ENCODE results near the gene SSR1. TPM values are rescaled to one million over a fixed set of nuclear protein-coding genes. Genes with fewer than 3 reads are reported as not detected.

Gene SSR1
- total RNA-seq, 2 donors from 2014 or later = 145 to 167 TPM

DNA sequence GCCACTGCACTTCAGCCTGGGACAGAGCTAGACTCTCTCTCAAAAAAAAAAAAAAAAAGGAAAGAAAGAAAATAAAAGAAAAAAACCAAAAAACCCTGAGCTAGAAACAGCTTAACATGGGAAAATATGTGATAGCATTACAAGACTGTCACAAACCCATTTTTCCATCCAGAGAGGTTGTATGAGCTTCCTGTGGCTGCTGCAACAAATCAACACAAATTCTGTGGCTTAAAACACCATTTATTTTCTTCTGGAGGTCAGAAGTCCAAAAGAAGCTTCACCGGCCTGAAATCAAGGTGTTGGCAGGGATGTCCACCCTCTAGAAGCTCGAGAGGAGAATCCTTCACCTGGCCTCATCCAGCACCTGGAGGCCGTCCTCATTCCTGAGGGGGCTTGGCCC, 21.7 kb upstream of the SSR1 start:
- peaks cover 7% of the 10 kb centered on the region for H3K4me1 ChIP-seq (ENCODE audit: control insufficient read depth, insufficient read depth, low read length)
- no peak overlapping the region for H3K4me3 Mint-ChIP-seq
- H3K36me3 Mint-ChIP-seq (ENCODE audit: low read depth) = no peaks in the 10 kb centered on the region
- no peak overlapping the region for H3K9ac ChIP-seq (ENCODE audit: extremely low read depth, low read length, poor library complexity, severe bottlenecking)
- H3K4me1 Mint-ChIP-seq = peaks cover 21% of the 10 kb centered on the region
- peaks cover 8% of the 10 kb centered on the region for H3K9me3 Mint-ChIP-seq
- TF ChIP-seq CTCF (conservative IDR thresholded peaks at IDR 0.05) = no peak
- H3K27me3 Mint-ChIP-seq (ENCODE audit: insufficient read depth) = no peaks in the 10 kb centered on the region
- H3K4me3 ChIP-seq (ENCODE audit: low read length) = no peak overlapping the region
- H3K36me3 ChIP-seq (ENCODE audit: control insufficient read depth, insufficient read depth, low read length) = no peaks in the 10 kb centered on the region
- no peak overlapping the region for H3K27ac ChIP-seq (ENCODE audit: low read depth, low read length)
- H3K27ac Mint-ChIP-seq = no peak overlapping the region
- H3K27me3 ChIP-seq (ENCODE audit: control insufficient read depth, insufficient read depth, low read length, poor library complexity, severe bottlenecking) = no peaks in the 10 kb centered on the region
- DNase-seq = no peak
- WGBS, 2 experiments (ENCODE audit: insufficient coverage in 1 of 2, insufficient read length in 1 of 2) = 91 to 97% methylated on average over 3 of the region's 3 CpGs
- H3K9me3 ChIP-seq (ENCODE audit: control insufficient read depth, low read length) = peaks cover 14% of the 10 kb centered on the region

- no peaks in the 10 kb centered on the region for H3K9me3 Mint-ChIP-seq
- no peak overlapping the region for H3K27ac ChIP-seq (ENCODE audit: low read depth, low read length)
- no peaks in the 10 kb centered on the region for H3K27me3 ChIP-seq (ENCODE audit: control insufficient read depth, insufficient read depth, low read length, poor library complexity, severe bottlenecking)
- H3K4me1 ChIP-seq (ENCODE audit: control insufficient read depth, insufficient read depth, low read length) = peaks cover 7% of the 10 kb centered on the region
- peaks cover 2% of the 10 kb centered on the region for H3K27me3 Mint-ChIP-seq (ENCODE audit: insufficient read depth)
- H3K27ac Mint-ChIP-seq = peak overlapping the region; percentile 2
- H3K4me3 Mint-ChIP-seq = no peak overlapping the region
- TF ChIP-seq CTCF (conservative IDR thresholded peaks at IDR 0.05) = no peak
- 79 to 80% methylated on average over 5 to 8 of the region's 8 CpGs for WGBS, 2 experiments (ENCODE audit: insufficient coverage in 1 of 2, insufficient read length in 1 of 2)
- H3K4me1 Mint-ChIP-seq = peaks cover 18% of the 10 kb centered on the region
- H3K4me3 ChIP-seq (ENCODE audit: low read length) = peak overlapping the region; percentile 14
- H3K9ac ChIP-seq (ENCODE audit: extremely low read depth, low read length, poor library complexity, severe bottlenecking) = no peak overlapping the region
- H3K36me3 Mint-ChIP-seq (ENCODE audit: low read depth) = no peaks in the 10 kb centered on the region
- no peaks in the 10 kb centered on the region for H3K36me3 ChIP-seq (ENCODE audit: control insufficient read depth, insufficient read depth, low read length)
- DNase-seq = peak; percentile 66
- peaks cover 7% of the 10 kb centered on the region for H3K9me3 ChIP-seq (ENCODE audit: control insufficient read depth, low read length)
Observed at GRCh38 chr6:7332090-7332745, 19.2 kb upstream of the SSR1 start.

DNA sequence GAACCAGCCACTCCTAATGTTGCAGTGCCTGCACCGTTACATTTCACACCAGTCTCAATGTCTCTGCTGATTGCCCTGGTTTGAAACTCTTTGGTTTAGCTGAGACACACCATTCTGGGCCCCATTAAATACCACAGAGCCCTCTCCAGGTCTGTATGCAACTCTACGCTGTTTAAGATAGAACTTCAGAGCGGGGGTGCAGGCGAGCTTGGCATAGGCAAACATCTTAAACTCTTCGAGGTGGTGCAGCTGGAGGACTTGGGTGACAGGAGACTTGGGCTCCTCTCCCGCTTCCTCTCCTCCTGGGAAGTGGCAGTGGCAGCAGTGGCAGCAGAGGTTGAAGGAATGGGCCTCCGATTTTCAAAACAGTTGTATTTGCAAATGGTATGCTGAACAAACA, 18.5 kb upstream of the SSR1 start:
- WGBS, 2 experiments (ENCODE audit: insufficient coverage in 1 of 2, insufficient read length in 1 of 2) = 93% methylated on average over 4 to 7 of the region's 7 CpGs

More for the DNA sequence above, 18.5 kb upstream of the SSR1 start:
- Histone ChIP-seq H3K9me3 (ENCODE audit: control insufficient read depth, low read length) (no peaks in the 10 kb centered on the region), H3K27ac (ENCODE audit: low read depth, low read length) (no peak overlapping the region), H3K36me3 (ENCODE audit: control insufficient read depth, insufficient read depth, low read length) (no peaks in the 10 kb centered on the region), H3K9ac (ENCODE audit: extremely low read depth, low read length, poor library complexity, severe bottlenecking) (no peak overlapping the region), H3K4me1 (ENCODE audit: control insufficient read depth, insufficient read depth, low read length) (peaks cover 7% of the 10 kb centered on the region), H3K27me3 (ENCODE audit: control insufficient read depth, insufficient read depth, low read length, poor library complexity, severe bottlenecking) (no peaks in the 10 kb centered on the region), H3K4me3 (ENCODE audit: low read length) (no peak overlapping the region)
- Mint-ChIP-seq H3K9me3 (no peaks in the 10 kb centered on the region), H3K27ac (no peak overlapping the region), H3K4me3 (no peak overlapping the region), H3K4me1 (peaks cover 18% of the 10 kb centered on the region), H3K36me3 (ENCODE audit: low read depth) (no peaks in the 10 kb centered on the region), H3K27me3 (ENCODE audit: insufficient read depth) (peaks cover 2% of the 10 kb centered on the region)
- DNase-seq = no peak
- no peak for TF ChIP-seq CTCF (conservative IDR thresholded peaks at IDR 0.05)
